OCI-LY7 (cell line): Measurements from ENCODE around the gene KCNQ4. TPM values are rescaled to one million over a fixed set of nuclear protein-coding genes. Genes with fewer than 3 reads are reported as not detected.

Experiments used
- BruUV-seq: library from RNA; stranded (reverse); fragments of 400-500 nt; replicated peaks from 2 replicates; lab custom pipeline; 2021; lab: Mats Ljungman, UMichigan
- CTCF ChIA-PET: fragments of 300-600 bp; sonication (Branson Sonifier 250); formaldehyde crosslinking; loops from one replicate; lab custom pipeline; 2022; ENCODE audit warnings: antibody characterized with exemption; ENCODE audit not compliant: unreplicated experiment; lab: Charles Lee
- POLR2A ChIA-PET: fragments of 300-600 bp; sonication (Branson Sonifier 250); formaldehyde crosslinking; loops from one replicate; lab custom pipeline; 2022; ENCODE audit warnings: antibody characterized with exemption; lab: Charles Lee
- DNase-seq: peaks from one replicate; pipeline ENCODE4 v3.0.0-alpha.2; 2015; ENCODE audit warnings: low spot score
- H2AFZ ChIP-seq: fragments of 200-600 bp; sonication (generic), shearing (Covaris generic); 2 replicates; pipeline ENCODE4 v1.6.1; 2014; ENCODE audit warnings: mild to moderate bottlenecking, antibody characterized with exemption, low read length, moderate library complexity
- H3K27ac ChIP-seq: fragments of 200-600 bp; sonication (generic); 2 replicates; pipeline ENCODE4 v1.5.1; 2014; ENCODE audit warnings: mixed run types, low read depth, mild to moderate bottlenecking, moderate library complexity, low read length, inconsistent platforms; ENCODE audit not compliant: poor library complexity, severe bottlenecking
- H3K36me3 ChIP-seq: fragments of 200-600 bp; sonication (generic); 2 replicates; pipeline ENCODE4 v1.6.1; 2014; ENCODE audit warnings: mild to moderate bottlenecking, antibody characterized with exemption, low read length, moderate library complexity, mixed read lengths; ENCODE audit not compliant: insufficient read depth
- H3K4me1 ChIP-seq: fragments of 200-600 bp; sonication (generic); 2 replicates; pipeline ENCODE4 v1.5.1; 2014; ENCODE audit warnings: mild to moderate bottlenecking, low read length; ENCODE audit not compliant: insufficient read depth, poor library complexity, severe bottlenecking
- H3K4me2 ChIP-seq: fragments of 200-600 bp; sonication (generic); 2 replicates; pipeline ENCODE4 v1.6.1; 2014; ENCODE audit warnings: mild to moderate bottlenecking, low read length
- H3K4me3 ChIP-seq: fragments of 200-600 bp; sonication (generic); 2 replicates; pipeline ENCODE4 v1.5.1; 2014; ENCODE audit warnings: mild to moderate bottlenecking, low read depth, low read length; ENCODE audit not compliant: poor library complexity, severe bottlenecking
- H3K79me2 ChIP-seq: fragments of 200-600 bp; sonication (generic); 2 replicates; pipeline ENCODE4 v1.6.1; 2016; ENCODE audit warnings: low read depth, mild to moderate bottlenecking, low read length, moderate library complexity, mixed read lengths; ENCODE audit not compliant: insufficient read depth
- H3K9me2 ChIP-seq: fragments of 200-600 bp; sonication (generic); 2 replicates; pipeline ENCODE4 v1.6.1; 2016; ENCODE audit warnings: mild to moderate bottlenecking, low read length, mixed read lengths; ENCODE audit not compliant: insufficient read depth
- H3K9me3 ChIP-seq: fragments of 200-600 bp; sonication (generic); 2 replicates; pipeline ENCODE4 v1.6.1; 2014; ENCODE audit warnings: mild to moderate bottlenecking, mixed run types, low read length, mixed read lengths
- H4K20me1 ChIP-seq: fragments of 200-600 bp; sonication (generic); 2 replicates; pipeline ENCODE4 v1.6.1; 2014; ENCODE audit warnings: mild to moderate bottlenecking, antibody characterized with exemption, low read length, moderate library complexity, mixed read lengths; ENCODE audit not compliant: insufficient read depth
- CTCF ChIP-seq: fragments of 200-600 bp; sonication (generic); conservative IDR thresholded peaks from 2 replicates; pipeline ENCODE4 v1.5.1; 2014; ENCODE audit warnings: mild to moderate bottlenecking, antibody characterized with exemption, low read length, moderate library complexity, mixed read lengths
- EZH2phosphoT487 ChIP-seq: fragments of 200-600 bp; sonication (generic); IDR thresholded peaks from 2 replicates; pipeline ENCODE4 v1.6.1; 2018; ENCODE audit warnings: low read depth, borderline replicate concordance, mild to moderate bottlenecking, mixed run types, antibody characterized with exemption, low read length, moderate library complexity, mixed read lengths
- intact Hi-C: fragments of 100-400 bp; cut with micrococcal nuclease; formaldehyde crosslinking; loops from one replicate; pipeline ENCODE4 v1.10.0; 2022; ENCODE audit not compliant: unreplicated experiment
- total RNA-seq, 2 experiments: library from RNA; depleted of rRNA in 1 of 2; stranded (reverse); fragments of >200 nt in 1 of 2; shearing (Covaris generic) in 1 of 2; gene quantifications; 2 replicates each; pipeline ENCODE4 v1.2.3, GENCODE V29; 2014 to 2022

The KCNQ4 gene
- total RNA-seq, 2 experiments from 2014 or later, result 0.16 to 0.49 TPM

- BruUV-seq, result no TSS peak
- Histone ChIP-seq H3K4me1 (no peaks in the 10 kb centered on the region), H2AFZ (no peak overlapping the region), H3K36me3 (peaks cover 99% of the 10 kb centered on the region), H3K27ac (no peak overlapping the region), H3K4me2 (no peak overlapping the region), H3K79me2 (no peaks in the 10 kb centered on the region), H3K9me2 (no peaks in the 10 kb centered on the region), H3K9me3 (no peaks in the 10 kb centered on the region), H3K4me3 (no peak overlapping the region), H4K20me1 (no peaks in the 10 kb centered on the region)
- no peak for DNase-seq
- TF ChIP-seq EZH2phosphoT487 (no peak), CTCF (no peak)
- intact Hi-C loops, result no loop called here
- CTCF ChIA-PET, result interaction anchor here (0.6 kb wide), 1 partner anchor 61 kb away, joined by 4 read pairs; no protein-coding TSS in a partner anchor
- POLR2A ChIA-PET, result interaction anchor here (0.9 to 2.0 kb wide), 2 partner anchors 8 to 44 kb away, joined by 4 to 6 read pairs; no protein-coding TSS in a partner anchor
These were observed 26.5 kb upstream of the KCNQ4 start for GRCh38 chr1:40757084-40757483.

DNA sequence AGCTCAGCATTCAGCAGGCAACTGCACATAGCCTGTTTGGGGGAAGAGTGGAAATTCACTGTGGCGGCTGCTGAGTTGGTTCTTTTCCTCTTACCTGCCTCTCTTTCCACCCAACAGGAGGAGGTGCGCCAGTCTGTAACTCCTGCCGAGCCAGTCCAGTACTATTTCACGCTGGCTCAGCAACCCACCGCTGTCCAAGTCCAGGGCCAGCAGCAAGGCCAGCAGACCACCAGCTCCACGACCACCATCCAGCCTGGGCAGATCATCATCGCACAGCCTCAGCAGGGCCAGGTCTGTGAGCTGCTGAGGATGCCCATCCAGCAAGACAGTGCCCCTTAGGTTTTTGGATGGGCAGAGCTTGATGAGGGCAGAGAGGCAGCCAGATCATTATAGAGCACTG lies 25.6 kb upstream of the KCNQ4 start:
- BruUV-seq, result no TSS peak
- intact Hi-C loops, result no loop called here
- Histone ChIP-seq H3K27ac (no peak overlapping the region), H3K4me1 (no peaks in the 10 kb centered on the region), H3K4me2 (no peak overlapping the region), H3K9me2 (no peaks in the 10 kb centered on the region), H3K36me3 (peaks cover 98% of the 10 kb centered on the region), H3K4me3 (no peak overlapping the region), H4K20me1 (no peaks in the 10 kb centered on the region), H2AFZ (no peak overlapping the region), H3K79me2 (no peaks in the 10 kb centered on the region), H3K9me3 (no peaks in the 10 kb centered on the region)
- TF ChIP-seq CTCF, result no peak
- TF ChIP-seq EZH2phosphoT487, result no peak
- POLR2A ChIA-PET, result interaction anchor here (0.9 kb wide), 1 partner anchor 45 kb away, joined by 4 read pairs; no protein-coding TSS in a partner anchor
- CTCF ChIA-PET, result no interaction called here
- no peak for DNase-seq

GRCh38 chr1:40758578-40759343 lies 24.8 kb upstream of the KCNQ4 start:
- no peaks in the 10 kb centered on the region for H3K79me2 ChIP-seq
- H2AFZ ChIP-seq, result no peak overlapping the region
- no TSS peak for BruUV-seq
- no peak overlapping the region for H3K27ac ChIP-seq
- CTCF ChIA-PET, result no interaction called here
- H3K9me3 ChIP-seq, result no peaks in the 10 kb centered on the region
- intact Hi-C loops, result no loop called here
- no peaks in the 10 kb centered on the region for H3K9me2 ChIP-seq
- no peak overlapping the region for H3K4me2 ChIP-seq
- TF ChIP-seq CTCF (no peak), EZH2phosphoT487 (no peak)
- no peaks in the 10 kb centered on the region for H4K20me1 ChIP-seq
- peaks cover 96% of the 10 kb centered on the region for H3K36me3 ChIP-seq
- DNase-seq, result no peak
- H3K4me3 ChIP-seq, result no peak overlapping the region
- H3K4me1 ChIP-seq, result peaks cover 5% of the 10 kb centered on the region
- POLR2A ChIA-PET, result no interaction called here
